ENCODE data around the gene LEO1. TPM values are rescaled to one million over a fixed set of nuclear protein-coding genes. Genes with fewer than 3 reads are reported as not detected.

LEO1 gene
- total RNA-seq, 1 experiment from 2014 or later, result 30.1 TPM

DNA sequence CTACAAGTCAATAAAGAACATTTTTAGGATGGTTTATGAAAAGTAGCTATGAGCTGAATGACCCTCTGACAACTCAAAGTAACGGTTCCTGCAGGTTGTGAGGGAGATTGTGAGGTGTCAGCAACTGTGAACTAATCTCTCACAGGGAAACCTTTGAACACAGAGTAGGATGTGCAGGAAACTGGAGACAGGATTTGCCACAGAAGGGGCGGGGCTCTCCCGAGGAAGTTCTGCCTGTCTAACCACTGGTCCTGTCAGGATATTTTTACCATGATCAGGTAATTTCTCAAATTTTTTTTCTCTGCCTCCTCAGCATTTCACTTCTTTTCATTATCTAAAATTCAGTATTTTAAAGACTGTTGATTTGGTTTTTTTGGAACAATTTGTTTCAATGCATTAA is 33.3 kb downstream of the LEO1 start:
- in situ Hi-C loops (cut with HindIII; ENCODE audit: low pct_unique_long_range_greater_than_20kb, low sequenced_read_pairs), result no loop called here
- ChIA-PET CTCF (no interaction called here), POLR2A (no interaction called here)
- 0 out of 2 replicates have a peak, but pooled peaks cover 2% of the 10 kb centered on the region for H3K36me3 ChIP-seq (ENCODE audit: control insufficient read depth, insufficient read depth, low read length)
- DNase-seq (ENCODE audit: low read depth, low spot score) (no peak), ATAC-seq (no peak)
- H3K4me3 ChIP-seq (ENCODE audit: low read depth in 2 of 2, low read length in 2 of 2), result no peak overlapping the region
- TF ChIP-seq POLR2AphosphoS5 (IDR thresholded peaks at IDR 0.05; ENCODE audit: low read depth, low read length), result no peak
- TF ChIP-seq TCF7L2 (IDR thresholded peaks at IDR 0.05; ENCODE audit: low read depth, low read length), result no peak
- TF ChIP-seq, protein P1, sequence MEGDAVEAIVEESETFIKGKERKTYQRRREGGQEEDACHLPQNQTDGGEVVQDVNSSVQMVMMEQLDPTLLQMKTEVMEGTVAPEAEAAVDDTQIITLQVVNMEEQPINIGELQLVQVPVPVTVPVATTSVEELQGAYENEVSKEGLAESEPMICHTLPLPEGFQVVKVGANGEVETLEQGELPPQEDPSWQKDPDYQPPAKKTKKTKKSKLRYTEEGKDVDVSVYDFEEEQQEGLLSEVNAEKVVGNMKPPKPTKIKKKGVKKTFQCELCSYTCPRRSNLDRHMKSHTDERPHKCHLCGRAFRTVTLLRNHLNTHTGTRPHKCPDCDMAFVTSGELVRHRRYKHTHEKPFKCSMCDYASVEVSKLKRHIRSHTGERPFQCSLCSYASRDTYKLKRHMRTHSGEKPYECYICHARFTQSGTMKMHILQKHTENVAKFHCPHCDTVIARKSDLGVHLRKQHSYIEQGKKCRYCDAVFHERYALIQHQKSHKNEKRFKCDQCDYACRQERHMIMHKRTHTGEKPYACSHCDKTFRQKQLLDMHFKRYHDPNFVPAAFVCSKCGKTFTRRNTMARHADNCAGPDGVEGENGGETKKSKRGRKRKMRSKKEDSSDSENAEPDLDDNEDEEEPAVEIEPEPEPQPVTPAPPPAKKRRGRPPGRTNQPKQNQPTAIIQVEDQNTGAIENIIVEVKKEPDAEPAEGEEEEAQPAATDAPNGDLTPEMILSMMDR (IDR thresholded peaks at IDR 0.05), result no peak
- TF ChIP-seq, protein P2, sequence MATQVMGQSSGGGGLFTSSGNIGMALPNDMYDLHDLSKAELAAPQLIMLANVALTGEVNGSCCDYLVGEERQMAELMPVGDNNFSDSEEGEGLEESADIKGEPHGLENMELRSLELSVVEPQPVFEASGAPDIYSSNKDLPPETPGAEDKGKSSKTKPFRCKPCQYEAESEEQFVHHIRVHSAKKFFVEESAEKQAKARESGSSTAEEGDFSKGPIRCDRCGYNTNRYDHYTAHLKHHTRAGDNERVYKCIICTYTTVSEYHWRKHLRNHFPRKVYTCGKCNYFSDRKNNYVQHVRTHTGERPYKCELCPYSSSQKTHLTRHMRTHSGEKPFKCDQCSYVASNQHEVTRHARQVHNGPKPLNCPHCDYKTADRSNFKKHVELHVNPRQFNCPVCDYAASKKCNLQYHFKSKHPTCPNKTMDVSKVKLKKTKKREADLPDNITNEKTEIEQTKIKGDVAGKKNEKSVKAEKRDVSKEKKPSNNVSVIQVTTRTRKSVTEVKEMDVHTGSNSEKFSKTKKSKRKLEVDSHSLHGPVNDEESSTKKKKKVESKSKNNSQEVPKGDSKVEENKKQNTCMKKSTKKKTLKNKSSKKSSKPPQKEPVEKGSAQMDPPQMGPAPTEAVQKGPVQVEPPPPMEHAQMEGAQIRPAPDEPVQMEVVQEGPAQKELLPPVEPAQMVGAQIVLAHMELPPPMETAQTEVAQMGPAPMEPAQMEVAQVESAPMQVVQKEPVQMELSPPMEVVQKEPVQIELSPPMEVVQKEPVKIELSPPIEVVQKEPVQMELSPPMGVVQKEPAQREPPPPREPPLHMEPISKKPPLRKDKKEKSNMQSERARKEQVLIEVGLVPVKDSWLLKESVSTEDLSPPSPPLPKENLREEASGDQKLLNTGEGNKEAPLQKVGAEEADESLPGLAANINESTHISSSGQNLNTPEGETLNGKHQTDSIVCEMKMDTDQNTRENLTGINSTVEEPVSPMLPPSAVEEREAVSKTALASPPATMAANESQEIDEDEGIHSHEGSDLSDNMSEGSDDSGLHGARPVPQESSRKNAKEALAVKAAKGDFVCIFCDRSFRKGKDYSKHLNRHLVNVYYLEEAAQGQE (IDR thresholded peaks at IDR 0.05; ENCODE audit: insufficient read depth in 1 of 2, low read depth in 2 of 2, low read length in 1 of 2), result no peak
- TF ChIP-seq SIN3A (IDR thresholded peaks at IDR 0.05; ENCODE audit: borderline replicate concordance, insufficient read depth, low read depth, low read length), result no peak
- intact Hi-C loops (cut with micrococcal nuclease; ENCODE audit: unreplicated experiment), result no loop called here
- H3K9me3 ChIP-seq (ENCODE audit: control insufficient read depth, insufficient read depth, low read depth, low read length), result no peaks in the 10 kb centered on the region
- no TSS peak for BruUV-seq (replicated peaks)
- H3K27me3 ChIP-seq (ENCODE audit: control insufficient read depth, insufficient read depth, low read length), result no peaks in the 10 kb centered on the region
- no peak overlapping the region for H3K27ac ChIP-seq (ENCODE audit: low read length)
- H3K4me1 ChIP-seq (ENCODE audit: control insufficient read depth, insufficient read depth, low read length), result no peaks in the 10 kb centered on the region

DNA sequence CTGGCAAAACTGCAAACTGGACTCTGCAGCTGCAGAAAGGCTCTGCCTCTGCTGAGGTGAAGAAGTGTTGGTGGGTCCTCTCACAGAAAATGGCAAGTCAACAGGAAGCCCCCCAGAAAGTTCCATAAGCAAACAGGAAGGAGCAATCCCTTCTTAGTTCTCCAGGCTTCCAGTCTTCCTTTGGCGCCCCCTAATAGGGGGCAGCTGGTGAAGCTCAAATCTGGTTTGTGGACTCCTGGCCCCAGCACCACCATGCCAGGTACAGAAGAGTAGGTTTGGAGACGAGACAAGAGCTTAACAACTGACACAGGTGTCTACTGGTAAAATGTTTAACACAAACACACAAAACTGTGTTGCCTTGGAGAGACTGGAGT is 35.5 kb downstream of the LEO1 start:
- no peaks in the 10 kb centered on the region for H3K27me3 ChIP-seq (ENCODE audit: control insufficient read depth, insufficient read depth, low read length)
- DNase-seq (ENCODE audit: low read depth, low spot score), result no peak
- CTCF ChIA-PET, result no interaction called here
- H3K4me1 ChIP-seq (ENCODE audit: control insufficient read depth, insufficient read depth, low read length), result no peaks in the 10 kb centered on the region
- TF ChIP-seq TCF7L2 (IDR thresholded peaks at IDR 0.05; ENCODE audit: low read depth, low read length), result no peak
- TF ChIP-seq, protein P2 (IDR thresholded peaks at IDR 0.05; ENCODE audit: insufficient read depth in 1 of 2, low read depth in 2 of 2, low read length in 1 of 2), result no peak
- no TSS peak for BruUV-seq (replicated peaks)
- POLR2A ChIA-PET, result no interaction called here
- no peak overlapping the region for H3K4me3 ChIP-seq (ENCODE audit: low read depth in 2 of 2, low read length in 2 of 2)
- H3K27ac ChIP-seq (ENCODE audit: low read length), result no peak overlapping the region
- intact Hi-C loops (cut with micrococcal nuclease; ENCODE audit: unreplicated experiment) (no loop called here), in situ Hi-C loops (cut with HindIII; ENCODE audit: low pct_unique_long_range_greater_than_20kb, low sequenced_read_pairs) (no loop called here)
- H3K9me3 ChIP-seq (ENCODE audit: control insufficient read depth, insufficient read depth, low read depth, low read length), result no peaks in the 10 kb centered on the region
- ATAC-seq, result no peak
- H3K36me3 ChIP-seq (ENCODE audit: control insufficient read depth, insufficient read depth, low read length), result 0 out of 2 replicates have a peak, but pooled peaks cover 2% of the 10 kb centered on the region
